Lung microvascular endothelial cell (primary cell): Measurements from ENCODE around the gene IDH2. TPM values are rescaled to one million over a fixed set of nuclear protein-coding genes. Genes with fewer than 3 reads are reported as not detected.
A peak's percentile ranks its signal among the peaks of the same experiment; 100 is the strongest.
"Not testable (repeated sequence)": the region's sequence is repeated elsewhere in the genome, so short reads cannot be mapped to it uniquely, and the experiment has no call there.

Experiments used
- DNase-seq, 2 donors: peaks; one replicate each; pipeline versions ENCODE4 v3.0.0 to v3.0.0-alpha.2; 2010; ENCODE audit warnings: low read depth in 2 of 2
- total RNA-seq: library from RNA; depleted of rRNA; stranded (reverse); fragments of >200 nt; gene quantifications from 2 replicates; pipeline ENCODE4 v1.2.1, GENCODE V29; 2014

IDH2 gene
- total RNA-seq, 1 donor from 2014 or later = 48.4 TPM

- no peak for DNase-seq
Measured at GRCh38 chr15:90115783-90116182, 13.5 kb upstream of the IDH2 start.

DNA sequence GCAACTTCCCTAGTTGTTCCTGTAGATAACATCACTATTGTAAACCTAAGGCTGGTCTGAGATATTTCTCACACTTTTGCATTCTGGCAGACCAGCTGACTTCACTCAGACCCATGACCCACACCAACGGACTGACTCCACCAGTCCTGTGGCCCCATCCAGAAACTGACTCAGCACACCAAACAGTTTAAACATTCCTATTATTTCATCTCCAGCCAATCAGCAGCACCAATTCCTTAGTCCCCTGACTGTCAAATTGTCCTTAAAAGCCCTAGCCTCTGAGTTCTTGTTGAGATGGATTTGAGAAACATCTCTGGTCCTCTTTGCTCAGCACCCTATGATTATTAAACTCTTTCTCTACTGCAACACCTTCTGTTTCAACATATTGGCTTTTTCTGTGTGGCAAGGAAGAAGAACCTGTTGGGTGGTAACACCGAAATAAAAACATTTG is 12.2 kb upstream of the IDH2 start:
- DNase-seq = no peak

GRCh38 chr15:90113166-90113565 is 10.9 kb upstream of the IDH2 start:
- DNase-seq = no peak

GRCh38 chr15:90109163-90109751 is 7.0 kb upstream of the IDH2 start:
- DNase-seq = not testable (repeated sequence)

- not testable (repeated sequence) for DNase-seq
Measured at GRCh38 chr15:90108038-90108437, 5.8 kb upstream of the IDH2 start.

GRCh38 chr15:90106522-90107117 is 4.4 kb upstream of the IDH2 start:
- DNase-seq = peak; percentile 51 to 55

DNA sequence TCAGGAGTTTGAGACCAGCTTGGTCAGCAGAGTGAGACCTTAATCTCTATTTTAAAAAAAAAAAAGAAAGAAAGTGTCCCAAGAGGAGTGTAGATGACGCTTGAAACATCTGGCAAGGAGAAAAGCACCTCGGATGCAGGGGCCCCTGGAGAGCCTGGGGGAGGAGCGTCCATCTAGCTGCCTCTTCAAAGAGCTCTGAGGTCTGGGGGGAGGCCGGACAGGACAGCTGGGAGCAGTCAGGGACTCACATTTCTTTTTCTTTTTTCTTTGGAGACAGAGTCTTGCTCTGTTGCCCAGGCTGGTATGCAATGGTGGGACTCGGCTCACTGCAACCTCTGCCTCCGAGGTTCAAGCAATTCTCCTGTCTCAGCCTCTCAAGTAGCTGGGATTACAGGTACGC is 3.3 kb upstream of the IDH2 start:
- DNase-seq = no peak

- DNase-seq = no peak
Measured at GRCh38 chr15:90104551-90104950, 2.3 kb upstream of the IDH2 start.

DNA sequence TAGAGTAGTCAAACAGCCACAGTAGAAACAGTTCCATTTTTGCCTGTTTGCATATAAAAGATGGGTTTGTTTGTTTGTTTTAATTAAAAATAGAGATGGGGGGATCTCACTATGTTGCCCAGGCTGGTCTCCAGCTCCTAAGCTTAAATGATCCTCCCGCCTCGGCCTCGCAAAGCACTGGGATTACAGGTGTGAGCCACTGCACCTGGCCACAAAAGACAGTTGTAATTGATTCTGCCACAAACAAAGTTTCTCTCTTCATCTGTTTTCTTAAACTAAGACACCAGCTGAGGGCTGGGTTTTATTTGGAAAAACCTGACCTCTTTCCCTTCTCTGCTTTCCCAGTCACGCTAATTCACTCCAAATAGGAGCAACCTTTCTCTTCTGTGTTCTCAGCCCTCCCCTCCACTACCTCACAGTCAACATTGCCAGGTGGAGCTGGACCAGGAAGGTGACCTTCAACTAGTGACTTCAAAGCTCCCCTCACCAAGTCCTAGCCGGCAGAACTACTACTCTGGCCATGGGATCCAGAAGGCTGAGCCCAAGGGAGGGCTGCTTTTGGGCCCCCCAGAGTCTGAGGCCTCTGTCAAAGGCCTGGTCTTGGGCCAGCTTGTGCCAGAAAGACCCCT is 1.5 kb upstream of the IDH2 start:
- no peak for DNase-seq

DNA sequence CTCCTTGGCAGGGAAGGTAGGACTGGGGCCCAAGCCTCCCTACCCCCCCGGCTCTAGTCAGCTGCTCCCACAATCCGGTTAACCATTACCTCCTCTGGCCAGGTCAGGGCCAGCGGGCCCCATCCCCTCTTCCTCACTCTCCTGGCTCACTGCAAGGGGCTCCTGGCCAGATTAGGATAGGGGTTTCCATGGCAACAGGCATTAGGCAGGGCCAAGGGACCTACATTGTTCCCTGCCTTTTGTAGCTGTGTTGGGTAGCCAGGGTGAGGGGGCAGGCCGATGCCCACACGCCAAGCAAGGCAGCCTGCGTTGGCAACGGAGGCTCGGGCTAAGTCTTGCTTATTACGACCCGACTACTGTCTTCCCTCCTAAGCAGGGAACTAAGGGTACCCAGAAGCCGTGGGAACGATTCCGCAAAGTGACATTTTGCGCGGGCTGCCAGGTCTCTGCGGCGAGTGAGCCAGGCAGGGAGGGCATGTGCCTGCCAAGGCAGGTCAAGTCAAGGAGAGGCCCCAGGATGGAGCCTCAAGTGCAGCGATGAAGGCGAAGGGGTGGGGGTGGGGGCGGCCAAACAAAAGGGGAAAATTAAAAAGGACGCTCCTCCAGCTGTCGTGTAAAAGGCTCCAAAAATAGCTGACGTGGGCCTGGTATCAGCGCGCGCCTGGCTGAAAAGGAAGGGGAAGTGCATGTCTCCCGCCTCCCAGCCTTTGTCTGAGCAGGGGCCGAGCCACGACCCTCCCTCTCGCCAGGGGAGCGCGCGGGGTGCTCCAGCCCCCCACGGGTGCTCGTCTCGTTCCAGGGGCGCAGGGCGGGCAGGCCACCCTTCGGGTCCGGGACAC is 919 bp downstream of the IDH2 start:
- DNase-seq = peak; percentile 27 to 62

- DNase-seq = no peak
Measured at GRCh38 chr15:90099868-90100831, 2.1 kb downstream of the IDH2 start.

GRCh38 chr15:90099072-90099867 is 3.0 kb downstream of the IDH2 start:
- no peak for DNase-seq

DNA sequence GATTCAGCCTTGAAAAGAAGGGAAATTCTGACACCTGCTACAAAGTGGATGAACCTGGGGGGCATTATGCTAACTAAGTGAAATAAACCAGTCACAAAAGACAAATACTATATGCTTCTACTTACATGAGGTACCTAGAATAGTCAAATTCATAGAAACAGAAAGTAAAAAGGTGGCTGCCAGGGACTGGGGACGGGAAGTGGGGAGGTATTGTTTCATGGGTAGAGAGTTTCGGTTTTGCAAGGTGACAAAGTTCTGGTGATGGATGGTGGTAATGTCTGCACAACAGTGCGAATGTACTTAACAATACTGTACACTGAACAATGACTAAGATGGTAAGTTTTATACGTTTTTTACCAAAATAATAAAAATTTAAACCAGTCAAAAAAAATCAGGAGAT is 4.8 kb downstream of the IDH2 start:
- peak; percentile 68 to 72 for DNase-seq

GRCh38 chr15:90095521-90095959 is 6.7 kb downstream of the IDH2 start:
- no peak for DNase-seq

DNA sequence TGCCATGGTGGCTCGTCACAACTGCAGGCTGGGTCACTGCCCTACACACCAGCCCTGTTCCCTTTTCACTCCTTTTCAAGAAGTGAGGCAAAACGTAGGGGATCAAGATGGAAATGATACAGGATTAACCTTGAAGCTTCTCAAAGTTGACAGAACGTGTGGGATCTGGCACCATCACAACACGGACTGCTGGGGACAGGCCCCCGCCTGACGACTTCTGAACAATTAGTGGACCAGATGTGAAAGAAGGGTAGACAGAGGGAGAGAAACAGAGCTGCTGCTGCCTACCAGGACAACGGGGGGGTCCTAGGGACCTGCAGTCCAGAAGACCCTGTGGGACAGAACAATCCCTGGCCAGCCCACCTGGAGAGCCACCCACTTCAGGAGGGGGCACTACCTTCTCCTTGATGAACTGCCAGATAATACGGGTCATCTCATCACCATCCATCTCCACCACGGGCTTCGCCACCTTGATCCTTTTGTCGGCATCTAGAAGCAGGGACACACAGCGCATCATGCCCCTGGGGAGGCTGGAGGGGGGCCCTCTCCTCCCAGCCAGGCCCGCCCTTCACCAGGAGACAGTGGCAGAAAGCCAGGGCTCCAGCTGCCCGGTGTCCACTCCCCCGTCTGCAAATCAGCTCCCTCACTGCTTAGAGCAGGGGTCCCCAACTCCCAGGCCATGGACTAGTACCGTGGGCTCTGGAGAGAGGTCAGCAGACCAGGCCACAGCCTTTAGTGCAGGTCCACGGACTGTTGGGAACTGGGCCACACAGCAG is 10.9 kb downstream of the IDH2 start:
- no peak for DNase-seq

GRCh38 chr15:90090226-90090848 is 11.9 kb downstream of the IDH2 start:
- no peak for DNase-seq

- peak; percentile 44 to 53 for DNase-seq
Measured at GRCh38 chr15:90087454-90088154, 14.7 kb downstream of the IDH2 start.

GRCh38 chr15:90086868-90087268 is 15.4 kb downstream of the IDH2 start:
- peak; percentile 60 to 68 for DNase-seq
